Measurements from ENCODE around the gene GNAL.

DNA sequence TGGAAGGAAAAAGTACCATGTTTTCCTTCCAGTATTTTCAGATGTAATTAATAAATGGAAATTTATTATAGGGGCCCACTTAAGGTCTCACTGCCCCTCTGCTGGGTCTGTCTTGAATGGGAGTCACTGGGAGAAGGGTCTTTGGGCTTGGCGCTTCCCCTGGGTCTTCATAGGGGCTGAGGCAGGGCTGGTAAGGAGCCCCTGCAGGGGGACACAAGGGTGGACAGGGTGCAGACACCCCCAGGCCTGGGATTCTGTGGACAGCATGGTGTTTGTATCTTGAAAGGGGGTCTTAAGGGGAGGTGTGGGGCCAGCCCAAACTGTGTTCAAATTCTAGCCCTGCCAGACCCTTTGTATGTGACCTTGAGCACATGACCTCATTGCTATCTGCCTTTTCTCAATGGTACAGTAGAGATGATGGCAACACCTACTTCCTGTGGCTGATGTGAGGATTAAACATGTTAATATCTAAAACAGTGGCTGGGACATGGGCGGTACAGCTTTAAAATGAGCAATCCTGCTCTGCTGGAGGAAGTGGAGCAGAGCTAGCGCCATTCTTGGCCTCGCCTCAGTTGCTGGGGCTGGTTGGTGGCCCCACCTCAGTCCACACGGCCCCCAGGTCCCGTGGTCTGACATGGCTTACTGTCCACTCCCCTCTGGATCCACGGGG lies 71.6 kb downstream of the GNAL start:
- TF ChIP-seq, protein P1, sequence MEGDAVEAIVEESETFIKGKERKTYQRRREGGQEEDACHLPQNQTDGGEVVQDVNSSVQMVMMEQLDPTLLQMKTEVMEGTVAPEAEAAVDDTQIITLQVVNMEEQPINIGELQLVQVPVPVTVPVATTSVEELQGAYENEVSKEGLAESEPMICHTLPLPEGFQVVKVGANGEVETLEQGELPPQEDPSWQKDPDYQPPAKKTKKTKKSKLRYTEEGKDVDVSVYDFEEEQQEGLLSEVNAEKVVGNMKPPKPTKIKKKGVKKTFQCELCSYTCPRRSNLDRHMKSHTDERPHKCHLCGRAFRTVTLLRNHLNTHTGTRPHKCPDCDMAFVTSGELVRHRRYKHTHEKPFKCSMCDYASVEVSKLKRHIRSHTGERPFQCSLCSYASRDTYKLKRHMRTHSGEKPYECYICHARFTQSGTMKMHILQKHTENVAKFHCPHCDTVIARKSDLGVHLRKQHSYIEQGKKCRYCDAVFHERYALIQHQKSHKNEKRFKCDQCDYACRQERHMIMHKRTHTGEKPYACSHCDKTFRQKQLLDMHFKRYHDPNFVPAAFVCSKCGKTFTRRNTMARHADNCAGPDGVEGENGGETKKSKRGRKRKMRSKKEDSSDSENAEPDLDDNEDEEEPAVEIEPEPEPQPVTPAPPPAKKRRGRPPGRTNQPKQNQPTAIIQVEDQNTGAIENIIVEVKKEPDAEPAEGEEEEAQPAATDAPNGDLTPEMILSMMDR (IDR thresholded peaks at IDR 0.05), result no peak
- TF ChIP-seq POLR2A (IDR thresholded peaks at IDR 0.05), result no peak

Measured in heart left ventricle (tissue), 13 donors.